Pancreas (tissue), 10 donors: ENCODE measurements around the gene PTPN20. TPM values are rescaled to one million over a fixed set of nuclear protein-coding genes. Genes with fewer than 3 reads are reported as not detected.

Experiments
- ATAC-seq, 4 donors: fragments of 200-7000 bp; cut with Tn5 transposase; one replicate each; pipeline versions ENCODE4 v1.8.0 to v1.9.1; 2020; ENCODE audit warnings: mild to moderate bottlenecking in 4 of 4, moderate library complexity in 4 of 4
- DNase-seq, 6 donors: peaks; one replicate each; pipeline ENCODE4 v3.0.0-alpha.2; 2020
- FAIRE-seq: peaks from 2 replicates; lab custom pipeline; 2012; peaks lifted over from hg19 to GRCh38; lab: Jason Lieb, UNC
- H3K27ac ChIP-seq, 4 donors: fragments of 200-600 bp; sonication (generic); 1 replicate in 3 of 4; 2 replicates in 1 of 4; pipeline versions ENCODE4 v1.5.0 to v1.8.0; 2020
- H3K27me3 ChIP-seq, 4 donors: fragments of 200-600 bp; one replicate each; pipeline ENCODE4 v1.8.0; 2021
- H3K36me3 ChIP-seq, 3 donors: fragments of 200-600 bp; sonication (generic) in 1 of 3; one replicate each; pipeline versions ENCODE4 v1.5.0 to v1.8.0; 2020 to 2021
- H3K4me1 ChIP-seq, 3 donors: fragments of 200-600 bp; one replicate each; pipeline ENCODE4 v1.8.0; 2021
- H3K4me3 ChIP-seq, 4 donors: fragments of 200-600 bp; sonication (generic) in 2 of 4; one replicate each; pipeline versions ENCODE4 v1.5.0 to v1.8.0; 2020 to 2021
- H3K9me3 ChIP-seq, 4 donors: fragments of 200-600 bp; one replicate each; pipeline ENCODE4 v1.8.0; 2021
- CTCF ChIP-seq, 4 donors: fragments of 200-600 bp; sonication (generic) in 3 of 4; IDR thresholded peaks; one replicate each; pipeline versions ENCODE4 v1.5.0 to v1.8.0; 2021; ENCODE audit warnings: antibody characterized with exemption in 4 of 4
- WGBS, 2 donors: extraction: QIAGEN DNeasy Blood & Tissue Kit; methylation state at CpG; one replicate each; pipeline ENCODE4 v1.1.7; 2013; 5-methylcytosine and 5-hydroxymethylcytosine counted together
- intact Hi-C, 3 donors: fragments of 100-400 bp; cut with DNase I; formaldehyde crosslinking; loops; one replicate each; pipeline versions ENCODE4 v1.11.1 to v1.14.2; 2022
- polyA plus RNA-seq, 2 donors: library from polyadenylated mRNA; stranded (reverse); fragments of 200-250 nt; gene quantifications; one replicate each; pipeline ENCODE4 v1.2.3, GENCODE V29; 2013
- total RNA-seq, 6 donors: library from RNA; stranded (reverse); fragmentation: NEBNext Ultra II Directional in 4 of 6; extraction: Animal tissue kit (Norgen Biotek cat#: 25700) in 4 of 6; gene quantifications; one replicate each; pipeline versions ENCODE4 v1.2.1 to v1.2.4, GENCODE V29; 2021 to 2023
- donor health status: healthy with polysubstance abuse.
- donor health status: DM: no; HTN: no; CAD: no; lungs with moderate emphysema.
- donor health status: DM: no; HTN: no; CAD: no.
- donor health status: control.
- donor health status: control.
- donor health status: Bipolar disorder and iron deficiency.
- donor health status: DM: yes; HTN: yes; CAD: no.
- donor health status: DM: no; HTN: no; CAD: no.
- donor health status: DM: no; HTN: no; CAD: no.
- donor health status: DM: yes; HTN: yes; CAD: no.

PTPN20 gene
- total and polyA plus RNA-seq, 8 donors: 1.4 to 8.3 (median 3.2) TPM

GRCh38 chr10:47050618-47051455, 139.6 kb downstream of the PTPN20 start:
- FAIRE-seq (no peak), DNase-seq (peak in 1 of 6 donors; percentile 34), ATAC-seq (no peak)
- no peak overlapping the region for H3K4me3 ChIP-seq
- H3K9me3 ChIP-seq: no peaks in the 10 kb centered on the region
- no peaks in the 10 kb centered on the region for H3K36me3 ChIP-seq
- 84 to 93% methylated on average over 16 of the region's 16 CpGs for WGBS, 2 donors
- H3K4me1 ChIP-seq: no peaks in the 10 kb centered on the region
- no peak overlapping the region for H3K27ac ChIP-seq
- H3K27me3 ChIP-seq: no peaks in the 10 kb centered on the region
- intact Hi-C loops: no loop called here
- no peak for TF ChIP-seq CTCF (IDR thresholded peaks at IDR 0.05)

- TF ChIP-seq CTCF (IDR thresholded peaks at IDR 0.05): no peak
Observed at GRCh38 chr10:47051741-47052238, 140.6 kb downstream of the PTPN20 start.

More at GRCh38 chr10:47051741-47052238, 140.6 kb downstream of the PTPN20 start:
- Histone ChIP-seq H3K36me3 (no peaks in the 10 kb centered on the region), H3K4me1 (no peaks in the 10 kb centered on the region), H3K27ac (no peak overlapping the region), H3K4me3 (no peak overlapping the region), H3K9me3 (no peaks in the 10 kb centered on the region), H3K27me3 (no peaks in the 10 kb centered on the region)
- intact Hi-C loops: no loop called here
- FAIRE-seq (no peak), ATAC-seq (no peak), DNase-seq (peak in 1 of 6 donors; percentile 19)
- WGBS, 2 donors: 89 to 94% methylated on average over 5 of the region's 5 CpGs
